Endothelial cell of umbilical vein (primary cell): ENCODE data around the gene LRRC8E. TPM values are rescaled to one million over a fixed set of nuclear protein-coding genes. Genes with fewer than 3 reads are reported as not detected.

Source experiments
- BruUV-seq: library from RNA; stranded (reverse); fragments of 400-500 nt; replicated peaks from 2 replicates; lab custom pipeline; 2021; lab: Mats Ljungman, UMichigan
- CTCF ChIA-PET: fragments of 300-600, 350-600 bp; sonication (Branson Sonifier 250); formaldehyde crosslinking; loops from one replicate; lab custom pipeline; 2021; ENCODE audit warnings: antibody characterized with exemption, inconsistent platforms; lab: Charles Lee
- POLR2A ChIA-PET: fragments of 300-600, 350-600 bp; sonication (Branson Sonifier 250); formaldehyde crosslinking; loops from one replicate; lab custom pipeline; 2021; ENCODE audit warnings: antibody characterized with exemption, inconsistent platforms; lab: Charles Lee
- DNase-seq: peaks from one replicate; pipeline ENCODE4 v3.0.0-alpha.2; 2011; ENCODE audit warnings: low read depth, low spot score
- FAIRE-seq: peaks from 2 replicates; lab custom pipeline; 2011; peaks lifted over from hg19 to GRCh38; lab: Jason Lieb, UNC
- H2AFZ ChIP-seq: 2 replicates; pipeline ENCODE4 v1.6.0; 2012; ENCODE audit warnings: low read depth, low read length, control low read depth, inconsistent platforms
- H3K27ac ChIP-seq: 2 replicates; pipeline ENCODE4 v1.5.1; 2011; ENCODE audit warnings: low read depth, mild to moderate bottlenecking, control low read depth, low read length, moderate library complexity; ENCODE audit not compliant: insufficient read depth
- H3K27me3 ChIP-seq, 2 experiments: 2 replicates each; pipeline versions ENCODE4 v1.6.0 to v1.6.1; 2011; ENCODE audit warnings: low read length in 2 of 2, mixed read lengths in 1 of 2; ENCODE audit not compliant: control insufficient read depth in 2 of 2, insufficient read depth in 2 of 2
- H3K36me3 ChIP-seq, 2 experiments: 2 replicates in 1 of 2; 3 replicates in 1 of 2; pipeline ENCODE4 v1.5.1; 2011; ENCODE audit warnings: low read length in 2 of 2, mild to moderate bottlenecking in 1 of 2, moderate library complexity in 1 of 2; ENCODE audit not compliant: control insufficient read depth in 2 of 2, insufficient read depth in 2 of 2; ENCODE audit errors: extremely low read depth in 1 of 2
- H3K4me1 ChIP-seq: 3 replicates; pipeline ENCODE4 v1.5.1; 2011; ENCODE audit warnings: mild to moderate bottlenecking, low read length; ENCODE audit not compliant: control insufficient read depth, insufficient read depth; ENCODE audit errors: extremely low read depth
- H3K4me2 ChIP-seq: 2 replicates; pipeline ENCODE4 v1.6.1; 2011; ENCODE audit warnings: low read length, control low read depth, mixed read lengths; ENCODE audit not compliant: insufficient read depth
- H3K4me3 ChIP-seq, 3 experiments: fragments of 200-600 bp in 1 of 3; sonication (generic), shearing (Covaris generic) in 1 of 3; replicated peaks in 1 of 3; 2 replicates each; pipeline ENCODE4 v1.5.1; 2011 to 2016; ENCODE audit warnings: control low read depth in 3 of 3, low read length in 3 of 3, mild to moderate bottlenecking in 2 of 3, inconsistent platforms in 1 of 3, low read depth in 1 of 3, moderate library complexity in 1 of 3; ENCODE audit not compliant: insufficient read depth in 1 of 3
- H3K79me2 ChIP-seq: 2 replicates; pipeline ENCODE4 v1.6.0; 2012; ENCODE audit warnings: low read length, inconsistent platforms; ENCODE audit not compliant: control insufficient read depth, insufficient read depth
- H3K9ac ChIP-seq: replicated peaks from 2 replicates; pipeline ENCODE3; 2011; ENCODE audit warnings: low read length, control low read depth; ENCODE audit not compliant: insufficient read depth; ENCODE audit errors: extremely low read depth
- H3K9me1 ChIP-seq: replicated peaks from 3 replicates; pipeline ENCODE4 v1.6.0; 2011; ENCODE audit warnings: mild to moderate bottlenecking, low read length; ENCODE audit not compliant: control insufficient read depth, insufficient read depth; ENCODE audit errors: extremely low read depth
- H3K9me3 ChIP-seq: replicated peaks from 2 replicates; pipeline ENCODE4 v1.5.1; 2012; ENCODE audit warnings: low read length, inconsistent platforms; ENCODE audit not compliant: control insufficient read depth, insufficient read depth
- H4K20me1 ChIP-seq: replicated peaks from 2 replicates; pipeline ENCODE3; 2011; ENCODE audit warnings: mild to moderate bottlenecking, low read length; ENCODE audit not compliant: control insufficient read depth, insufficient read depth; ENCODE audit errors: extremely low read depth
- EZH2 ChIP-seq: IDR thresholded peaks from 2 replicates; pipeline ENCODE4 v1.6.1; 2012; ENCODE audit warnings: borderline replicate concordance, low read depth, mild to moderate bottlenecking, moderate library complexity, low read length, inconsistent platforms; ENCODE audit not compliant: severe bottlenecking
- FOS ChIP-seq: IDR thresholded peaks from 2 replicates; pipeline ENCODE4 v1.6.1; 2011; ENCODE audit warnings: mild to moderate bottlenecking, low read length, moderate library complexity, borderline replicate concordance; ENCODE audit not compliant: insufficient read depth
- GATA2 ChIP-seq: IDR thresholded peaks from 2 replicates; pipeline ENCODE4 v1.7.0; 2011; ENCODE audit warnings: low read depth, mild to moderate bottlenecking, moderate library complexity, mixed read lengths, low read length; ENCODE audit not compliant: insufficient read length, insufficient read depth
- JUN ChIP-seq: IDR thresholded peaks from 2 replicates; pipeline ENCODE4 v1.6.1; 2011; ENCODE audit warnings: borderline replicate concordance, low read depth; ENCODE audit not compliant: insufficient read length, insufficient read depth
- MAX ChIP-seq: IDR thresholded peaks from 2 replicates; pipeline ENCODE4 v1.6.1; 2011; ENCODE audit not compliant: insufficient read depth, insufficient read length
- MYC ChIP-seq: IDR thresholded peaks from one replicate; pipeline ENCODE4 v1.6.1; 2011; ENCODE audit warnings: mild to moderate bottlenecking, low read depth, low read length
- POLR2A ChIP-seq: IDR thresholded peaks from 2 replicates; pipeline ENCODE4 v1.6.1; 2012; ENCODE audit warnings: low read depth, mild to moderate bottlenecking, control low read depth, low read length
- POLR2AphosphoS5 ChIP-seq: IDR thresholded peaks from 2 replicates; pipeline ENCODE4 v1.6.1; 2012; ENCODE audit warnings: low read depth, mild to moderate bottlenecking, control low read depth, low read length, moderate library complexity; ENCODE audit not compliant: insufficient read depth
- dilution Hi-C: fragments of 300-500 bp; cut with MboI; formaldehyde crosslinking; loops from one replicate; pipeline ENCODE4 v1.15.0; 2019; ENCODE audit warnings: low sequenced_read_pairs; ENCODE audit not compliant: extremely low pct_ligation_motif_present
- intact Hi-C: fragments of 100-400 bp; cut with micrococcal nuclease; formaldehyde crosslinking; loops from one replicate; pipeline ENCODE4 v1.10.0; 2022
- polyA plus RNA-seq, 4 experiments: library from polyadenylated mRNA; depleted of rRNA in 3 of 4; stranded (reverse) in 3 of 4; unstranded in 1 of 4; fragments of >200 nt; gene quantifications; 2 replicates each; pipeline versions ENCODE4 v1.2.1 to v1.2.3, GENCODE V29; 2011 to 2012; ENCODE audit warnings: missing spikeins in 1 of 4
- total RNA-seq: library from RNA; stranded (reverse); gene quantifications from 2 replicates; pipeline ENCODE4 v1.2.3, GENCODE V29; 2021
- TF ChIP-seq, protein P1 (sequence below), 2 donors: IDR thresholded peaks; 1 replicate in 1 of 2; 2 replicates in 1 of 2; pipeline ENCODE4 v1.5.1; 2011; ENCODE audit warnings: low read length in 2 of 2, mild to moderate bottlenecking in 2 of 2, moderate library complexity in 2 of 2, control low read depth in 1 of 2, inconsistent platforms in 1 of 2, low read depth in 1 of 2; ENCODE audit not compliant: insufficient read depth in 1 of 2; ENCODE audit errors: extremely low read depth in 1 of 2

Gene LRRC8E
- total and polyA plus RNA-seq, 2 donors (not counting 3 experiments of a cell fraction or from before 2014, with no cell fraction given): 1.1 to 1.6 TPM

- H3K4me2 ChIP-seq: no peak overlapping the region
- ChIA-PET CTCF (interaction anchor here (0.9 to 1.5 kb wide), 2 partner anchors 12 to 46 kb away, joined by 3 to 6 read pairs; partner anchors contain the start of gene MAP2K7), POLR2A (no interaction called here)
- FAIRE-seq: no peak
- intact Hi-C loops (no loop called here), dilution Hi-C loops (no loop called here)
- peaks cover 0 to 4% of the 10 kb centered on the region in 2 experiments for H3K27me3 ChIP-seq
- H3K9ac ChIP-seq: no peak overlapping the region
- H4K20me1 ChIP-seq: no peaks in the 10 kb centered on the region
- TF ChIP-seq POLR2A (no peak), MAX (no peak), MYC (no peak), FOS (no peak), JUN (no peak), EZH2 (no peak), GATA2 (no peak), POLR2AphosphoS5 (no peak)
- TF ChIP-seq, protein P1, sequence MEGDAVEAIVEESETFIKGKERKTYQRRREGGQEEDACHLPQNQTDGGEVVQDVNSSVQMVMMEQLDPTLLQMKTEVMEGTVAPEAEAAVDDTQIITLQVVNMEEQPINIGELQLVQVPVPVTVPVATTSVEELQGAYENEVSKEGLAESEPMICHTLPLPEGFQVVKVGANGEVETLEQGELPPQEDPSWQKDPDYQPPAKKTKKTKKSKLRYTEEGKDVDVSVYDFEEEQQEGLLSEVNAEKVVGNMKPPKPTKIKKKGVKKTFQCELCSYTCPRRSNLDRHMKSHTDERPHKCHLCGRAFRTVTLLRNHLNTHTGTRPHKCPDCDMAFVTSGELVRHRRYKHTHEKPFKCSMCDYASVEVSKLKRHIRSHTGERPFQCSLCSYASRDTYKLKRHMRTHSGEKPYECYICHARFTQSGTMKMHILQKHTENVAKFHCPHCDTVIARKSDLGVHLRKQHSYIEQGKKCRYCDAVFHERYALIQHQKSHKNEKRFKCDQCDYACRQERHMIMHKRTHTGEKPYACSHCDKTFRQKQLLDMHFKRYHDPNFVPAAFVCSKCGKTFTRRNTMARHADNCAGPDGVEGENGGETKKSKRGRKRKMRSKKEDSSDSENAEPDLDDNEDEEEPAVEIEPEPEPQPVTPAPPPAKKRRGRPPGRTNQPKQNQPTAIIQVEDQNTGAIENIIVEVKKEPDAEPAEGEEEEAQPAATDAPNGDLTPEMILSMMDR (IDR thresholded peaks at IDR 0.05; ENCODE audit: extremely low read depth in 1 of 2, insufficient read depth in 1 of 2, low read depth in 1 of 2, low read length in 2 of 2): no peak
- H3K9me1 ChIP-seq: no peaks in the 10 kb centered on the region
- no peak overlapping the region for H2AFZ ChIP-seq
- no peak overlapping the region for H3K4me3 ChIP-seq
- no peaks in the 10 kb centered on the region for H3K36me3 ChIP-seq
- no TSS peak for BruUV-seq
- H3K79me2 ChIP-seq: no peaks in the 10 kb centered on the region
- no peak for DNase-seq
- H3K27ac ChIP-seq: no peak overlapping the region
- no peaks in the 10 kb centered on the region for H3K4me1 ChIP-seq
- no peaks in the 10 kb centered on the region for H3K9me3 ChIP-seq
Observed at GRCh38 chr19:7857727-7858108, 30.6 kb upstream of the LRRC8E start.
